Kidney (tissue), 2 donors: Measurements from ENCODE around the gene TMC2. TPM values are rescaled to one million over a fixed set of nuclear protein-coding genes. Genes with fewer than 3 reads are reported as not detected.

Experiments
- microRNA-seq: library from miRNA; unstranded; fragments of <30 nt; microRNA quantifications from one replicate; pipeline ENCODE4 v1.2.0, GENCODE V29; 2020
- polyA plus RNA-seq: library from polyadenylated mRNA; stranded (reverse); fragments of 350-450 nt; fragmentation: Illumina TruSeq; extraction: RNeasy Lipid Tissue Mini Kit (QIAGEN cat#74804); gene quantifications from one replicate; pipeline ENCODE4 v1.2.3, GENCODE V29; 2014; ENCODE audit warnings: low read depth, low replicate concordance; ENCODE audit not compliant: insufficient read depth
- total RNA-seq: library from RNA; stranded (reverse); fragmentation: NEBNext Ultra II Directional; extraction: Animal tissue kit (Norgen Biotek cat#: 25700); gene quantifications from one replicate; pipeline ENCODE4 v1.2.1, GENCODE V29; 2021
- donor health status: DM: yes; HTN: yes; CAD: no.

Gene TMC2
- total and polyA plus RNA-seq, 2 donors from 2014 or later: not detected

Small RNA genes within 50 kb of the gene (microRNA-seq; reads per million reads assigned to microRNA genes)
- 2.0 reads per million for gene MIR1292

Other genes starting within 250 kb of the TMC2 start
- 0.13 TPM for gene TGM3, start 240.6 kb upstream of the TMC2 start, total RNA-seq
- not detected for gene TGM3, start 240.6 kb upstream of the TMC2 start, polyA plus RNA-seq
- not detected for gene TGM6, start 155.7 kb upstream of the TMC2 start, total RNA-seq
- not detected for gene TGM6, start 155.7 kb upstream of the TMC2 start, polyA plus RNA-seq
- 118 TPM for gene SNRPB, start 65.8 kb upstream of the TMC2 start, total RNA-seq
- 144 TPM for gene SNRPB, start 65.8 kb upstream of the TMC2 start, polyA plus RNA-seq
- 12.1 TPM for gene ZNF343, start 27.7 kb upstream of the TMC2 start, total RNA-seq
- 7.9 TPM for gene ZNF343, start 27.7 kb upstream of the TMC2 start, polyA plus RNA-seq
- gene NOP56, start 116.1 kb downstream of the TMC2 start, total RNA-seq: 110 TPM
- 68.8 TPM for gene NOP56, start 116.1 kb downstream of the TMC2 start, polyA plus RNA-seq
- gene IDH3B, start 127.6 kb downstream of the TMC2 start, total RNA-seq: 77.3 TPM
- gene IDH3B, start 127.6 kb downstream of the TMC2 start, polyA plus RNA-seq: 134 TPM
- 10.2 TPM for gene EBF4, start 156.2 kb downstream of the TMC2 start, total RNA-seq
- 8.8 TPM for gene EBF4, start 156.2 kb downstream of the TMC2 start, polyA plus RNA-seq